DND-41 (cell line): Measurements from ENCODE around the gene HDAC4.

Source experiments
- CTCF ChIP-seq: IDR thresholded peaks from 2 replicates; pipeline ENCODE4 v1.5.1; 2012; ENCODE audit warnings: borderline replicate concordance, low read length, moderate library complexity, mild to moderate bottlenecking; ENCODE audit not compliant: poor library complexity, severe bottlenecking; ENCODE audit errors: extremely low read depth
- EZH2 ChIP-seq: IDR thresholded peaks from 3 replicates; pipeline ENCODE4 v1.6.1; 2012; ENCODE audit warnings: borderline replicate concordance, low read depth, mild to moderate bottlenecking, moderate library complexity, low read length, inconsistent platforms; ENCODE audit not compliant: severe bottlenecking

GRCh38 chr2:239198221-239198620 lies 202.6 kb downstream of the HDAC4 start:
- TF ChIP-seq CTCF = no peak
- no peak for TF ChIP-seq EZH2
